AG04449 (cell line): Measurements from ENCODE around the gene EYS.
"Not testable (repeated sequence)": the region's sequence is repeated elsewhere in the genome, so short reads cannot be mapped to it uniquely, and the experiment has no call there.

Experiments
- CTCF ChIA-PET: fragments of 350-600 bp; formaldehyde crosslinking; extraction: SDS; loops from one replicate; lab custom pipeline; 2021; ENCODE audit warnings: antibody characterized with exemption; lab: Yijun Ruan, JAX
- POLR2A ChIA-PET: fragments of 400-600, 350-600 bp; formaldehyde crosslinking; extraction: SDS; loops from one replicate; lab custom pipeline; 2020; ENCODE audit warnings: antibody characterized with exemption, inconsistent platforms; lab: Yijun Ruan, JAX
- DNase-seq: peaks from one replicate; pipeline ENCODE4 v3.0.0-alpha.2; 2010; ENCODE audit warnings: low read depth, low spot score
- H3K4me3 ChIP-seq: 2 replicates; pipeline ENCODE4 v1.5.1; 2011; ENCODE audit warnings: low read depth, mild to moderate bottlenecking, control low read depth, low read length
- TF ChIP-seq, protein P1 (sequence below): IDR thresholded peaks from one replicate; pipeline ENCODE4 v1.5.1; 2011; ENCODE audit warnings: mild to moderate bottlenecking, moderate library complexity, low read length, control low read depth, inconsistent platforms; ENCODE audit not compliant: insufficient read depth; ENCODE audit errors: missing control alignments

Gene EYS

DNA sequence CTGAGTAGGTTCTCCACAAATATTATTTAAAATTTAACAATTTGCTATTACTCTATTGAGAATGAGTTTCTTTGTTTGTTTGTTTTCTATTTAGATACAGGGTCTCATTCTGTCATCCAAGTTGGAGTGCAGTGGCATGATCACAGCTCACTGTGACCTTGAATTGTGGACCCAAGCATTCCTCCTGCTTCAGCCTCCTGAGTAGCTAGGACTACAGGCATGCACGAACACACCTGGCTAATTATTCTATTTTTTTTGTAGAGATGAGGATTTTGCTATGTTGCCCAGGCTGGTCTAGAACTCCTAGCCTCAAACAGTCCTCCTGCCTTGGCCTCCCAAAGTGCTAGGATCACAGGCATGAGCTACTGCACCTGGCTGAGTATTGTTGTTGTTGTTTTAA lies 1949.2 kb downstream of the EYS start:
- TF ChIP-seq, protein P1, sequence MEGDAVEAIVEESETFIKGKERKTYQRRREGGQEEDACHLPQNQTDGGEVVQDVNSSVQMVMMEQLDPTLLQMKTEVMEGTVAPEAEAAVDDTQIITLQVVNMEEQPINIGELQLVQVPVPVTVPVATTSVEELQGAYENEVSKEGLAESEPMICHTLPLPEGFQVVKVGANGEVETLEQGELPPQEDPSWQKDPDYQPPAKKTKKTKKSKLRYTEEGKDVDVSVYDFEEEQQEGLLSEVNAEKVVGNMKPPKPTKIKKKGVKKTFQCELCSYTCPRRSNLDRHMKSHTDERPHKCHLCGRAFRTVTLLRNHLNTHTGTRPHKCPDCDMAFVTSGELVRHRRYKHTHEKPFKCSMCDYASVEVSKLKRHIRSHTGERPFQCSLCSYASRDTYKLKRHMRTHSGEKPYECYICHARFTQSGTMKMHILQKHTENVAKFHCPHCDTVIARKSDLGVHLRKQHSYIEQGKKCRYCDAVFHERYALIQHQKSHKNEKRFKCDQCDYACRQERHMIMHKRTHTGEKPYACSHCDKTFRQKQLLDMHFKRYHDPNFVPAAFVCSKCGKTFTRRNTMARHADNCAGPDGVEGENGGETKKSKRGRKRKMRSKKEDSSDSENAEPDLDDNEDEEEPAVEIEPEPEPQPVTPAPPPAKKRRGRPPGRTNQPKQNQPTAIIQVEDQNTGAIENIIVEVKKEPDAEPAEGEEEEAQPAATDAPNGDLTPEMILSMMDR = no peak
- no peak overlapping the region for H3K4me3 ChIP-seq
- DNase-seq = no peak
- ChIA-PET POLR2A (no interaction called here), CTCF (interaction anchor here (1.2 to 2.5 kb wide), 2 partner anchors 12 to 160 kb away, joined by 3 to 8 read pairs; no protein-coding TSS in a partner anchor)

- CTCF ChIA-PET = interaction anchor here (1.2 kb wide), 1 partner anchor 159 kb away, joined by 3 read pairs; no protein-coding TSS in a partner anchor
- DNase-seq, H3K4me3 ChIP-seq, POLR2A ChIA-PET: not testable (repeated sequence)
Measured at GRCh38 chr6:63757275-63757674, 1949.8 kb downstream of the EYS start.

GRCh38 chr6:63750400-63750799 lies 1956.6 kb downstream of the EYS start:
- TF ChIP-seq, protein P1 = no peak
- CTCF ChIA-PET = interaction anchor here (1.0 kb wide), 1 partner anchor 152 kb away, joined by 3 read pairs; no protein-coding TSS in a partner anchor
- POLR2A ChIA-PET = no interaction called here
- no peak overlapping the region for H3K4me3 ChIP-seq
- no peak for DNase-seq

DNA sequence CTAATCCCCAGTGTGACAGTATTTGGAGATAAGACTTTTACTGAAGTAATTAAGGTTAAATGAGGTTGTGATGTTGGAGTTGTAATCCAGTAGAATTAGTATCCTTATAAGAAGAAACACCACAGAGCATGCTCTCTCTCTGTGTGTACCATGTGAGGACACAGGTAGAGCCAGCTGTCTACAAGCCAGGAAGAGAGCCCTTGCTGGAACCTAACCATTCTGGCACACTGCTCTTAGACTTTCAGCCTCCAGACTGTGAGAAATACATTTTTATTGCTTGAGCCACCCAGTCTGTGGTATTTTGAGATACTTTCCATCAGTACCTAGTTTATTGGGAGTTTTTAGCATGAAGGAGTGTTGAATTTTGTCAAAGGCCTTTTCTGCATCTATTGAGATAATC lies 1961.2 kb downstream of the EYS start:
- no peak overlapping the region for H3K4me3 ChIP-seq
- ChIA-PET POLR2A (no interaction called here), CTCF (no interaction called here)
- DNase-seq = no peak
- TF ChIP-seq, protein P1 = no peak

DNA sequence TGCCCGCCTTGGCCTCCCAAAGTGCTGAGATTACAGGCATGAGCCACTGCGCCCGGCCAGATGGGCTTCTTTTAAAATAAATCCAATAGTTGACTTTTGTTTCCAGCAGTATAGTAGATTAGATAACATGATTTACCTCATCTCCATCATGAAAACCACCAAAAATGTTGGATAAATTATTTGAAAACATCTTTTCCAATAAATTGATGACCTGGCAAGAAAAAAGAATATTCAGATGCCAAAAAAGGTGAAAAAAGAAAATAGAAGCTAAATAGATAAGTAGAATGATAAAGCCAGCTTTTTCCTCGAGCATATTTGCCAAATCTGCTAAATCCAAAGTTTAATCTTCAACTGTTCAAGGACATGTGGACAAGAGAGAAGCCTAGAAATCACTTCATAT lies 1962.2 kb downstream of the EYS start:
- CTCF ChIA-PET = no interaction called here
- DNase-seq = no peak
- no peak overlapping the region for H3K4me3 ChIP-seq
- POLR2A ChIA-PET = no interaction called here
- TF ChIP-seq, protein P1 = no peak

DNA sequence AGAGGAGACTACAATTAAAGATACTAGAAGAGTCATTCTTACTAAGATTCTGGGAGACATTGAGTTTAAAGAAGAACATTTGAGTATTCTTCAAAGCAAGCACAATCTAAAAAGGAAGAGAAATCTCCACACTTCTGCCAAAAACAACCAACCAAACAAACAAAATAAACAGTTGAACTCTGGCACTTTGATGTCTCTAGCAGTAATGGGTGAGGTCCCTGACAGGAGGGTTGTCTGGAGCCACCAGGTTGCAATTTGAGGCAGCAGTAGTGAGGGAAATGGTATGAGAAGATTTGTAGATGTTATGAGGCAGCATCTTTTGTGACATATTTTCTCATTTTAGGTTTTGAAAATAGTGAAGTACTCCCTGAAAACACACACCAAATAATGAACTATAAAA lies 1963.3 kb downstream of the EYS start:
- ChIA-PET CTCF (no interaction called here), POLR2A (no interaction called here)
- TF ChIP-seq, protein P1 = no peak
- no peak overlapping the region for H3K4me3 ChIP-seq
- DNase-seq = no peak

GRCh38 chr6:63742060-63742459 lies 1965.0 kb downstream of the EYS start:
- TF ChIP-seq, protein P1 = no peak
- H3K4me3 ChIP-seq = no peak overlapping the region
- ChIA-PET CTCF (no interaction called here), POLR2A (no interaction called here)
- DNase-seq = no peak
